Calu3 (cell line): ENCODE data around the gene ETV2. TPM values are rescaled to one million over a fixed set of nuclear protein-coding genes. Genes with fewer than 3 reads are reported as not detected.
A peak's percentile ranks its signal among the peaks of the same experiment; 100 is the strongest.
"Not testable (repeated sequence)": the region's sequence is repeated elsewhere in the genome, so short reads cannot be mapped to it uniquely, and the experiment has no call there.

Source experiments
- Bru-seq: library from RNA; stranded (reverse); fragments of 400-500 nt; gene quantifications from one replicate; lab custom pipeline; 2021; lab: Mats Ljungman, UMichigan
- BruChase-seq, 2 experiments: library from RNA; stranded (reverse); fragments of 400-500 nt; gene quantifications; one replicate each; lab custom pipeline; 2021; lab: Mats Ljungman, UMichigan
- BruUV-seq: library from RNA; stranded (reverse); fragments of 400-500 nt; replicated peaks from 2 replicates; lab custom pipeline; 2021; lab: Mats Ljungman, UMichigan
- CTCF ChIA-PET: fragments of 300-600 bp; sonication (Branson Sonifier 250); formaldehyde crosslinking; loops from one replicate; lab custom pipeline; 2022; ENCODE audit warnings: antibody characterized with exemption; lab: Charles Lee
- DNase-seq: peaks from one replicate; pipeline ENCODE4 v3.0.0; 2022
- H3K27ac Mint-ChIP-seq: one replicate; pipeline ENCODE4 v1.8.0; 2022; ENCODE audit warnings: mixed read lengths; ENCODE audit not compliant: unreplicated experiment
- H3K27me3 Mint-ChIP-seq: one replicate; pipeline ENCODE4 v1.8.0; 2022; ENCODE audit warnings: mixed read lengths; ENCODE audit not compliant: unreplicated experiment
- H3K36me3 Mint-ChIP-seq: one replicate; pipeline ENCODE4 v1.8.0; 2022; ENCODE audit warnings: mild to moderate bottlenecking, moderate library complexity, mixed read lengths; ENCODE audit not compliant: insufficient read depth, unreplicated experiment
- H3K4me1 Mint-ChIP-seq: one replicate; pipeline ENCODE4 v1.8.0; 2022; ENCODE audit warnings: mild to moderate bottlenecking, low read depth, mixed read lengths; ENCODE audit not compliant: unreplicated experiment
- H3K4me3 Mint-ChIP-seq: one replicate; pipeline ENCODE4 v1.8.0; 2022; ENCODE audit warnings: mild to moderate bottlenecking, low read depth, moderate library complexity, mixed read lengths; ENCODE audit not compliant: unreplicated experiment
- H3K9me3 Mint-ChIP-seq: one replicate; pipeline ENCODE4 v1.8.0; 2022; ENCODE audit warnings: low read depth, mixed read lengths; ENCODE audit not compliant: unreplicated experiment
- intact Hi-C: fragments of 100-400 bp; cut with micrococcal nuclease; formaldehyde crosslinking; loops from one replicate; pipeline ENCODE4 v1.10.0; 2022; ENCODE audit not compliant: unreplicated experiment
- long read RNA-seq: library from polyadenylated mRNA; stranded (forward); transcript quantifications from one replicate; pipeline ENCODE4 v2.0.0, GENCODE V29; 2022
- total RNA-seq: library from RNA; stranded (reverse); gene quantifications from 2 replicates; pipeline ENCODE4 v1.2.3, GENCODE V29; 2022
- TF ChIP-seq, protein P1 (sequence below): fragments of 200-600 bp; IDR thresholded peaks from one replicate; pipeline ENCODE4 v1.8.0; 2022; ENCODE audit warnings: antibody characterized with exemption; ENCODE audit not compliant: unreplicated experiment

Gene ETV2, protein sequence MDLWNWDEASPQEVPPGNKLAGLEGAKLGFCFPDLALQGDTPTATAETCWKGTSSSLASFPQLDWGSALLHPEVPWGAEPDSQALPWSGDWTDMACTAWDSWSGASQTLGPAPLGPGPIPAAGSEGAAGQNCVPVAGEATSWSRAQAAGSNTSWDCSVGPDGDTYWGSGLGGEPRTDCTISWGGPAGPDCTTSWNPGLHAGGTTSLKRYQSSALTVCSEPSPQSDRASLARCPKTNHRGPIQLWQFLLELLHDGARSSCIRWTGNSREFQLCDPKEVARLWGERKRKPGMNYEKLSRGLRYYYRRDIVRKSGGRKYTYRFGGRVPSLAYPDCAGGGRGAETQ
- total RNA-seq: 1.3 TPM in 1 of 2 replicates, not detected in the other
- Bru-seq, nascent RNA: percentile 4 among the genes with signal in this experiment
- percentile 22 among the genes with signal in this experiment for BruChase-seq, experiment 1, labeled RNA remaining after a 6-hour chase
- BruChase-seq, experiment 2, labeled RNA remaining after a 2-hour chase: percentile 29 among the genes with signal in this experiment
- long read RNA-seq, partial matches to known transcripts: 0 of 1 reads
- long read RNA-seq, other reads (novel, unspliced or antisense): 0 of 1 reads

DNA sequence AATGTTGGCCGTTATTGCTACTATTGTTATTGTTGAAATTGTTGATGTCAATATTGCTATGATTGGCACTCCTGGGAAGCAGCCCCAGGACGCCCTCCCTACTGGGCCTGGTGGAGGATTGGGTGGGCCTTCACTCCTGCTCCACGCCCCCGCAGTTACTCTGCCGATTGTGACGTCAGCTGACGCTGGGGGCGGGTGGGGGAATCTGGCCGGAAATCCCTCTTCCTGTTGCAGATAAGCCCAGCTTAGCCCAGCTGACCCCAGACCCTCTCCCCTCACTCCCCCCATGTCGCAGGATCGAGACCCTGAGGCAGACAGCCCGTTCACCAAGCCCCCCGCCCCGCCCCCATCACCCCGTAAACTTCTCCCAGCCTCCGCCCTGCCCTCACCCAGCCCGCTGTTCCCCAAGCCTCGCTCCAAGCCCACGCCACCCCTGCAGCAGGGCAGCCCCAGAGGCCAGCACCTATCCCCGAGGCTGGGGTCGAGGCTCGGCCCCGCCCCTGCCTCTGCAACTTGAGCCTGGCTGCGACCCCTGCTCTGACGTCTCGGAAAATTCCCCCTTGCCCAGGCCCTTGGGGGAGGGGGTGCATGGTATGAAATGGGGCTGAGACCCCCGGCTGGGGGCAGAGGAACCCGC lies at the start of gene ETV2:
Gene ETV2 (plus strand): TSS at position 231 of the 637 bp plus-strand sequence. CDS start 716 bp downstream, outside the sequence.
- peak within 1 kb of the TSS; percentile 79 for H3K4me3 Mint-ChIP-seq
- intact Hi-C loops: no loop called here
- TF ChIP-seq, protein P1, sequence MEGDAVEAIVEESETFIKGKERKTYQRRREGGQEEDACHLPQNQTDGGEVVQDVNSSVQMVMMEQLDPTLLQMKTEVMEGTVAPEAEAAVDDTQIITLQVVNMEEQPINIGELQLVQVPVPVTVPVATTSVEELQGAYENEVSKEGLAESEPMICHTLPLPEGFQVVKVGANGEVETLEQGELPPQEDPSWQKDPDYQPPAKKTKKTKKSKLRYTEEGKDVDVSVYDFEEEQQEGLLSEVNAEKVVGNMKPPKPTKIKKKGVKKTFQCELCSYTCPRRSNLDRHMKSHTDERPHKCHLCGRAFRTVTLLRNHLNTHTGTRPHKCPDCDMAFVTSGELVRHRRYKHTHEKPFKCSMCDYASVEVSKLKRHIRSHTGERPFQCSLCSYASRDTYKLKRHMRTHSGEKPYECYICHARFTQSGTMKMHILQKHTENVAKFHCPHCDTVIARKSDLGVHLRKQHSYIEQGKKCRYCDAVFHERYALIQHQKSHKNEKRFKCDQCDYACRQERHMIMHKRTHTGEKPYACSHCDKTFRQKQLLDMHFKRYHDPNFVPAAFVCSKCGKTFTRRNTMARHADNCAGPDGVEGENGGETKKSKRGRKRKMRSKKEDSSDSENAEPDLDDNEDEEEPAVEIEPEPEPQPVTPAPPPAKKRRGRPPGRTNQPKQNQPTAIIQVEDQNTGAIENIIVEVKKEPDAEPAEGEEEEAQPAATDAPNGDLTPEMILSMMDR: no peak
- H3K27ac Mint-ChIP-seq: no peak within 1 kb of the TSS
- H3K9me3 Mint-ChIP-seq: no peaks in the 10 kb centered on the region
- CTCF ChIA-PET: no interaction called here
- no peak for DNase-seq
- H3K27me3 Mint-ChIP-seq: peaks cover 13% of the 10 kb centered on the region
- no TSS peak for BruUV-seq
- H3K36me3 Mint-ChIP-seq: peaks cover 57% of the 10 kb centered on the region
- H3K4me1 Mint-ChIP-seq: peaks cover 15% of the 10 kb centered on the region

DNA sequence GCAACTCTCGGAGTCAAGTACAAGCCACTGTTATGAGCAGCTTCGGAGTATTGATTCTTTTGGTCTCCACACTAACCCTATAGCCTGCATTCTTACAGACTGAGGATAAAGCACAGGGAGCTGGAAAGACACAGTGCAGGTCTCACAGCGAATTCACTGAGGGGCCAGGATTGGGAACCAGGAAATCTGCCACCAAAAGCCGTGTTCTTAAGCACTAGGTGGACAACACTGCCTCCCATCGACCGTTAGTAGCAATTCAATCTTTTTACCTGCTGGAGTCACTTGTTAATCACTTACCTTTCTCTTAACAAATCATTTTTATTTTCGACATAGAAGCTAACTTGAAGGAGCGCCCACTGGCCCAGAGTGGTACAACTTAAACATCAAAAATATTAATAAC lies 49.3 kb upstream of the ETV2 start:
- DNase-seq: peak; percentile 30
- no TSS peak for BruUV-seq
- Mint-ChIP-seq H3K27me3 (peaks cover 38% of the 10 kb centered on the region), H3K27ac (no peak overlapping the region), H3K4me1 (no peaks in the 10 kb centered on the region), H3K36me3 (no peaks in the 10 kb centered on the region), H3K4me3 (no peak overlapping the region), H3K9me3 (peaks cover 4% of the 10 kb centered on the region)
- CTCF ChIA-PET: interaction anchor here (0.7 to 0.8 kb wide), 2 partner anchors 44 to 97 kb away, joined by 3 to 4 read pairs; no protein-coding TSS in a partner anchor
- intact Hi-C loops: no loop called here
- TF ChIP-seq, protein P1: no peak

DNA sequence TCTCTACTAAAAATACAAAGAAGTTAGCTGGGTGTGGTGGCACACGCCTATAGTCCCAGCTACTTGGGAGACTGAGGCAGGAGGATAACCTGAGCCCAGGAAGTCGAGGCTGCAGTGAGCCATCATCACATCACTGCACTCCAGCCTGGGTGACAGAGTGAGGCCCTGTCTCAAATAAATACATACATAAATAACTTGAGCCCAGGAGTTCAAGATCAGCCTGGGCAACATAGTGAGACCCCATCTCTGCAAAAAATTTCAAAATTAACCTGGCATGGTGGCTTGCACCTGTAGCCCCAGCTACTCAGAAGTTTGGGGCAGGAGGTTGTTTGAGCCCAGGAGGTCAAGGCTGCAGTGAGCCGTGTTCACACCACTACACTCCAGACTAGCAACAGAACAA lies 46.5 kb upstream of the ETV2 start:
- H3K9me3 Mint-ChIP-seq, H3K27ac Mint-ChIP-seq, DNase-seq, intact Hi-C loops, H3K4me3 Mint-ChIP-seq, H3K36me3 Mint-ChIP-seq, BruUV-seq, H3K4me1 Mint-ChIP-seq, CTCF ChIA-PET: not testable (repeated sequence)
- H3K27me3 Mint-ChIP-seq: peaks cover 18% of the 10 kb centered on the region

DNA sequence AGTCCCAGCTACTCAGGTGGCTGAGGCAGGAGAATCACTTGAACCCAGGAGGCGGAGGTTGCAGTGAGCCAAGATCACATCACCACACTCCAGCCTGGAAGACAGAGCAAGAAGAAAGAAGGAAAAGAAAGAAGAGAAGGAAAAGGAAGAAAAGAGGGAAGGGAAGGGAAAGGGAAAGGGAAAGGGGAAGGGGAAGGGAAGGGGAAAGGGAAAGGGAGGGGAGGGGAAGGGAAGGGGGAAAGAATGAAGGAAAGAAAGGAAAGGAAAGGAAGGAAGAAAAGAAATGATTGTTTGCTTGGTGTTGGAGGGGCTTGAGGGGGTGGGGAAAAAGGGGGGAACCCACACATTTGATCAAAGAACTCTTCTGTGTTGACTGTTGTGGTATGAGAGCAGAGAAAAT lies 45.6 kb upstream of the ETV2 start:
- Mint-ChIP-seq H3K4me3 (no peak overlapping the region), H3K36me3 (no peaks in the 10 kb centered on the region), H3K4me1 (no peaks in the 10 kb centered on the region), H3K9me3 (peaks cover 4% of the 10 kb centered on the region), H3K27me3 (peaks cover 22% of the 10 kb centered on the region), H3K27ac (no peak overlapping the region)
- TF ChIP-seq, protein P1: no peak
- CTCF ChIA-PET: no interaction called here
- no peak for DNase-seq
- BruUV-seq: no TSS peak
- intact Hi-C loops: no loop called here
